HG03469 (cell line): ENCODE measurements around the gene RNF181.
"Not testable (repeated sequence)": the region's sequence is repeated elsewhere in the genome, so short reads cannot be mapped to it uniquely, and the experiment has no call there.

Source experiments
- ATAC-seq: cut with Tn5 transposase; IDR thresholded peaks from one replicate; pipeline ENCODE4 v1.9.1; 2021; ENCODE audit warnings: mild to moderate bottlenecking, moderate library complexity, moderate number of reproducible peaks; ENCODE audit not compliant: unreplicated experiment

The RNF181 gene

DNA sequence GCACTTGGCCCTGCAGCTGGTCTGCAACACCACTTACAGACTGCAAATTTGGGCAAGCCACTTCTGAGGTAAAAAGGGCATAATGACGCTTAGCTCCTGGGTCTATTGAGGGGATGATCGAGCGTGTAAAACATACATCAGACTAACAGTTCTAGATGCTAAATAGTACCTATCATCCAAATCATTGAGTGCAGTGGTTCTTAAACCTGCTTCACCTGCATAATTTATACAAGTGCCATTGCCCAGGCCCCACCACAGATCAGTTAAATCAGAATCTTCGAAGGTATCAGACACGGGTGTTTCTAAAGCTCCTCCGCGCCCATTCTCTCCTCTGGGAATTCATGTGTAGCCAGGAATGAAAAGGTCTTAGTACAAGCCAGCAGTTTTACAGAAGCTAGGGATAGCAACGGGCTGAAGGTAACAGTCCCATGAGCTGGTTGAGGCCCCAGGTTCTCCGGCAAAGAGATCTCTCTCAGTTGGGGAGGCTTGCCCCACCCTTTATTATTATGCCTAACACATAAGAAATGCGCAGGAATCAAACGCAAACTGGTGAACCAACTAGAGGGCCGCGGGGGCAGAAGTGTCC is 737 bp upstream of the RNF181 start:
- ATAC-seq = no peak

DNA sequence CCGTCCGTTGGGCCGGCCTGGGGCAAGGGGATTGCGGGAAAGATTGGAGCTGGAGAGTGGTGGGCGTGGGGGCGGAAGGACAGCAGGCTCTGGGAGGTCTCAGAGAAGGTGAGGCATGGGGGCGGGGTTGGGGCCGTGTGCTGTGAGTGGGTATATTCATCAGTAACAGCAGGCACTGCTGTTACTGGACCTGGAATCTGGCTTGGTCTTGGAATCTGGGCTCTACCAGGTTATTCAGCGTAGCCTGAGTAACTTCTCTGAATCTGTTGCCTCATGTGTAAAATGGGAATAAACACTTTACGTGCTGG is 435 bp downstream of the RNF181 start:
- ATAC-seq = no peak

GRCh38 chr2:85596486-85597143 is 1.1 kb downstream of the RNF181 start:
- no peak for ATAC-seq

DNA sequence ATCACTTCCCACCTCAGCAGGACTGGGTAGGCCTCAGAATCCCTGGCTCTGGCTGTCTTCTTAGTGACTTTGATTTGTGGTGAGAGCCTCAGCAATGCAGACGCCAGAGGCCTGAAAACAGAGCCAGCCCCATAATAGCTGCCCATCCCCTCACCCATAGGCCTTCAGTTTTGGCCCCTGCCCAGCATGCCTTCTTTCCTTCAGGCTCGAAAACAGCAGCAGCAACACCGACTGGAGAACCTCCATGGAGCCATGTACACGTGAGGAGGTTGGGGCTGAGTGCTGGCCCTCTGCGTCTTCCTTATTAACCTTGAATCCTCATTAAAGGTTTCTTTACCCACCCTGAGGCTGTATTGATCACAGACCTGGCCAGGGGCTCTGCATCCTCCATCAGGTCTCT is 1.7 kb downstream of the RNF181 start:
- no peak for ATAC-seq

DNA sequence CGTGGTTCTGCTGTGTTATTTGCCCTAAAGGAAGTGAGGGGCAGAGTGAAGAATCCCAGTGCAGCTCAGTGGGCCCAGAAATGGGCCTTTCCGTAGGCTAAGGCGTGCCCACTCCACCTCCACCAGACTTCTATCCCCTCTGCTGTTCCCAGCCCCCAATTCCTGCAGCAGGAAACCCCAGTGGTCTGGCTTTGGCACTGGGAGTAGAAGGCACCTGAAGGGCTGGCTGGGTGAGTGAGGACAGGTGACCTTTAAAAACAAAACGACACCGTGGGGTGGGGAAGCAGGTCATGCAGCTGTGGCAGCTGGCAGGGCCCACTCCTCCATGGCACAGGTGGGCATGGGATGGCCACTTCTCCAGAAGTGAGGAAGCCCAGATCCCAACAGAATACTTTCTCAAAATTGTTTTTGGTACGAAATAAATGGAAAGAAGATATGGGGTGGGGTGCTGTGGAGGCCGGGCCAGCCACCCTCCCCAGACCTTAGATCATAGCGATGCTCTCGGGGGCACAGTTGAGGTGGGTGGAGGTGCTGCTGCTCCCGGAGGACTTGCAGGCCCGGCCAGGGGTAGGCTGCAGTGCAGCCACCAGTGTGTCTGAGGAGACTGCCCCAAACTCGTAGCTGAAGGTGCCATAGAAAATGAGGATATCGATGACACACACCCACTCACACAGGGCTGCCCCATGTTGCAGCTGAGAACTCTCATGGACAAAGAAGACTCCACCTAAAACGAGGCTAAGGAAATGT is 3.2 kb downstream of the RNF181 start:
- no peak for ATAC-seq

- ATAC-seq = no peak
These were observed 4.1 kb downstream of the RNF181 start for GRCh38 chr2:85599468-85600234.

DNA sequence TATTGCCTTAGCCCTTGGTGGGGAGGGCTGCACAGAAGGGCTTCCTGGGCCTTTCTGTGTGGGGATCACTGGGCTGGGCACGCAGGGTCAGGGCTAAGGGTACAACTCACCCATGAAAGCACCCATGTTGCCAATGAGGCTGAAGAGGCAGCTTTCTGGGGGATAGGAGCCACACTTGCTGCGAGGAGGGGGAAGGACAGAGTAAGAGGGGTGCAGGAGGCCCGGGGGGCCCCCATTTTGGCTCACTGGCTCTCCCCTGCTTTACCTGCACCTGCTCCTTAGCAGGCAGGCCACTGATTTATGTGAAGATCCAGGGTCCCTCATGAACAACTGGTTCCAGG is 4.7 kb downstream of the RNF181 start:
- ATAC-seq = no peak

DNA sequence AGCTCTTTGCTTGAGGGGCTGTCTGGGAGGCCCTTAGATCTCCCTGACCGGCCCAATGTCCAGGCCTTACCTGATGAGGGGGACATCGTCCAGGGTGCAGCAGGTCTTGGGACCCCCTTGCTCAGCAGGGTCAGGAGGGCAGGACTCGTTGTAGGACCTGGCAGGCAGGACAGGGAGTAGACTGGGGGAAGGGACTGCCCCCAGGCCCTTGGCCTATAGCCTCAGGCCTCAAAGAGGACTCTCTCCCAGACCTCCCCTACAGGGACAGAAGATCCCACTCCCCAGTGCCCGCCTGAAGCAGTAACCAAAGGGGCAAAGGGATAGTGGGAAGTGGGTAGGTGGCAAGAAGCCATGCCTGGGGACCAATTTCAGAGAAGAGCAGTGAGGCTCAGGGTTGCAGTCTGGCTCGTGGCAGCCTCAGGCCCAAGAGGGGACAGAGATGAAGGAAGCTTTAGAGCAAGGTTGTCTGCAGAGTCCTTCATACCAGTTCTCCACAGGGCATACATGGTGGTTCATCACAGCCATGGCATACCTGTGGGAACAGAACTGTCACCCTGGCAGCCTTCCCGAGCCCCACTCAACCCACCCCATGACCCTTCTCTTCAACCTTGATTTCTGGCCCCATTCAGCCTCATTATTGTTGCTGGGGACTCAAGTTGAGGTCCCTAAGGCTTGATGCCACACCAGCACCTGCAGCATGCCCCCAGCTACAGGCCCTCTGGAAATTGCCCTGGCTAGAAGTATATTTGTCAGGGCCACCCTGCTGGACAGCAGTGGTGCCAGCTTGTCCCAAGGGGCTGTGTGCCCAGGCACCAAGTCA is 5.6 kb downstream of the RNF181 start:
- ATAC-seq = no peak

- peak; percentile 6 for ATAC-seq
These were observed 6.4 kb downstream of the RNF181 start for GRCh38 chr2:85601771-85602475.

DNA sequence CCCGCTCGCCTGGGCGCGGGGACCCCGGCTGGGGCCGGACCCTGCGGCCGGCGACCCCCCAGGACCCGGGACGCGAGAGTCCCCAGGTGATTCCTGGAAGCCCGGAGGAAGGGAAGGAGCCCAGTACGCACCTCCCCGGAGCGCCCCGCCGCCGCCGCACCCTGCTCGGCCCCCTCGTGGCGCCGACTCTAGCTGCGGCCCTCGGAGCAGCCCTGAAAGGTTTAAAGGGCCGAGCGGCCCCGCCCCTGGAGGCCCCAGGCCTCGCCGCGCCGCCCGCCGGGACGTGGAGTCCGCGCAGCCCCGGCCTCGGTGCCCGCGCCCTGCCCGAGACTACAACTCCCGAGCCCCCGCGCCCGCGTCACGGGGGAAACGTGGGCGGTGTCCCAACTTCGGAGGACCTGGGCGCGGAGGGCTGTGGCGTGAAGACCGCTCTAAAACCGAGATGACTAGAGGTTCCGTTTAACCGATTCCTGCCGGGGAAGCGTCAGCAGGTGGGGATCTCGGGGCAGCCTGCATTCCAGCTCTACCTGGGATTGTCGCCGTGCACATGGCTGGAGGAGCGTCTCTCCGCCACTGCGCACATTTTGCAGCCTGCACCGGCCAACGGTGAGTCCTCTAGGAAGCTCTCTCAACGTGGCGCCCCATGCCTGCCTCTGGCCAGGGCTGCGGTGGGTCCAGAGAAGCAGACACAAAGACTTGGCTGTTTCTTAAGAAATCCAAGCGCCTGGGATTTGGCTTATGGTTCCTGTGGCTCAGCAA is 7.1 kb downstream of the RNF181 start, which contains the start of gene TMEM150A:
TMEM150A (minus strand) TSS at position 223 of the 759 bp plus-strand sequence. CDS start 750 bp downstream, outside the sequence.
- peak; percentile 89 for ATAC-seq

DNA sequence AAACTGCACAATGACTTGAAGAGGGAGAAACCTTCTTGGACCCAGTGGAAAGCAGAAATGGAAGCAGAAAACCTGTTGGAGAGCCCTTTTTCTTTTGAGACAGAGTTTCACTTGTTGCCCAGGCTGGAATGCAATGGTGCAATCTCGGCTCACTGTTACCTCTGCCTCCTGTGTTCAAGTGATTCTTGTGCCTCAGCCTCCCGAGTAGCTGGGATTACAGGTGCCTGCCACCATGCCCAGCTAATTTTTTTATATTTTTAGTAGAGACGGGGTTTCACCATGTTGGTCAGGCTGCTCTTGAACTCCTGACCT is 8.5 kb downstream of the RNF181 start:
- ATAC-seq = not testable (repeated sequence)

DNA sequence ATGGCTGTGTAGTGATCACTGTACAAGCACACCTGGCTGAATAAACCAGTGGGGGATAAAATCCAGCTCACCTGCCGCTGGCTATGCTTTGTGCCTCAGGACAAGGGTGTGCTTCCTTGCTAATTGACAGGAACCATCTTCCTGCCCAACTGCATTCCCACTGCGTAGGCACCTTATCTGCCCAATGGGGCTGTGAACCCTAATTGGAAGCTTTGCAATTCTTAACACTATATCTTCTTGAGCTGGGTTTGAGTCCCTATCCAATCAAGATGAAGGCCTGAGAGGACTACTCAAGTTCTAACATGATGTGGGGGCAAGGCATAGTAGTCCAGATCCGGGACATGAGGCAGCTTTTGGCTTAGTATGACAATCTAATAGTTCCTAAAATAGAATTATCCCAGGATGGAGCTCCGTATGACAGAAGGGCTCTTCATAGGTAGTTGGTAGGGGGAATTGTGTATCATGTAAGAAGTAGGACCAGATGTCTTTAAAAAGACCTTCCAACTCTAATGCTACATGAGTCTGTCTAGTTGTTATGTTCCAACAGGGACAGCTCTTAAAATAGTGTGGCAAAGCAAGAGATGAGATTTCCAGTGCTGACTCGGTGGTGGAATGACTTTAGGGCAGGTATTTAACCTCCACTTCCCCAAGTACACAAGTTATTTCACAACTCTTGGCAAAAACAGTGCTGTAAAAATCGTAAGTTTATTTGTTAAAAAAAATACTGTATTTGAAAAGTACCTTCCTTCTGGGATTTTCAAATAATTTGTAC is 9.2 kb downstream of the RNF181 start:
- no peak for ATAC-seq

DNA sequence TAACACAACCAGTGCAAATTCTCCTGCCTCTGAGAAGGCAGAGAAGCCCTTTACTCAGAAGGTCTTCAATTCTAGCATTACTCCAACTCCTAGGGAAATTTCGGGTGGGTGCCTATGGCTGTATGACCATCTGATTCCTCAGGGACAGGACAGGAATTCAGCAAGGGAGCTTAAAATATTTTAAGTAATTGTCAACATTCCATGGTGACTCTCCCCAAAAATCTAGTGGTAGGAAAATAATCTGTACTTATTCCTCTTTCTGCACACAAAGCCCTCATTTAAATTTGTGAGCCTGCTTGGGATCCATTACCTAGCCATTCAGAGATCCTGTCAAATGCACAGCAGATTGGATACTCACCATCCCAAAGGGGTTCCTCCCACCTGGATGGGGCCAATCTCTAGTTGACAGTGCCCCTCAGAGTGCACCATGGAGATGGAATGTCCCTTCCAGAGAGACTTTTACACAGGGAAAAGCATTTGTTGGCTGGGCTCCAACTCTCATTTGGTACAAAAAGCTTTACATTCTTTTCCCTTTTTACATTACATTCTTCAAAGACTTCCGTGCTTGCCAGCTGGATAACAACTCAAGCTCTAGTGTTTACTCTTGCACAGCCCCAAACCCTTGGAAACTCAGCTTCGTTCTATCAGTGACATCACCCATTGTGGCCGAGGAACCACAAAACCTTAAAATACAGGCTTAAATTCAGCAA is 10.0 kb downstream of the RNF181 start:
- ATAC-seq = no peak

GRCh38 chr2:85606116-85606455 is 10.5 kb downstream of the RNF181 start:
- ATAC-seq = no peak

- ATAC-seq = no peak
These were observed 12.0 kb downstream of the RNF181 start for GRCh38 chr2:85607268-85608215.

DNA sequence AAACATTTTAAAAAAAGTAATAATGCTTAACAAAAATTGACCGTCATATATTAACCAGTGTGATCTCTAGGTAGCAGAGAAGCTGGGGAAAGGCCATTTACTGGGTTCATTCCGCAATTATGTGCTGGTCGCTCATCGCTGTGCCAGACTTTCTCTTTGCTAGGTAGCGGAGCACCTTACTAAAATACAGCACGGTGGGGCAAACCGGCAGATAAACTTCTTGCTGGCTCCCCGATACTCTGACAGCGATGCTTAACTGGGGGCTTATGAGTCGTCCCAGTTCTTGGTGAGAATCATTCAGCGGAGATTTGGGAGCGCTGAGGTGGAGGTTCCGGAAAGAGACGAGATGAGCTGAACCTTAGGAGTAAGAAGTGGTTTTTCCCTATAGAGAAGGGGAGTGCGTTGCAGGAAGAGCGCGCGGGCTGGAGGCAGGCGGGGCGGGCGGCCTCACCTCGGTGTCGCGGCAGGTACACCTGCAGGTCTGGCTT is 15.7 kb downstream of the RNF181 start:
- ATAC-seq = no peak
